Activated naive CD4-positive, alpha-beta T cell treated with anti-CD3 and anti-CD28 coated beads for 36 hours (primary cell): ENCODE data around the gene C16orf74. TPM values are rescaled to one million over a fixed set of nuclear protein-coding genes. Genes with fewer than 3 reads are reported as not detected.

Source experiments
- CTCF ChIA-PET: fragments of 350-600 bp; sonication (Branson Sonifier 250); formaldehyde crosslinking; loops from one replicate; lab custom pipeline; 2021; ENCODE audit warnings: antibody characterized with exemption; lab: Charles Lee
- DNase-seq: peaks from one replicate; pipeline ENCODE4 v3.0.0-alpha.2; 2020
- H3K27ac Mint-ChIP-seq: one replicate; pipeline ENCODE4 v1.8.0; 2021; ENCODE audit warnings: mild to moderate bottlenecking, mixed read lengths
- H3K27me3 Mint-ChIP-seq: one replicate; pipeline ENCODE4 v1.8.0; 2021; ENCODE audit warnings: low read depth, mixed read lengths
- H3K36me3 Mint-ChIP-seq: one replicate; pipeline ENCODE4 v1.8.0; 2021; ENCODE audit warnings: low read depth, mixed read lengths
- H3K4me1 Mint-ChIP-seq: one replicate; pipeline ENCODE4 v1.8.0; 2021; ENCODE audit warnings: low read depth, mixed read lengths
- H3K4me3 Mint-ChIP-seq: one replicate; pipeline ENCODE4 v1.8.0; 2021; ENCODE audit warnings: mild to moderate bottlenecking, moderate library complexity, mixed read lengths
- H3K9me3 Mint-ChIP-seq: one replicate; pipeline ENCODE4 v1.8.0; 2021; ENCODE audit warnings: mixed read lengths
- intact Hi-C: fragments of 100-400 bp; cut with micrococcal nuclease; formaldehyde crosslinking; loops from one replicate; pipeline ENCODE4 v1.15.1; 2023
- microRNA-seq: library from miRNA; unstranded; fragments of <30 nt; microRNA quantifications from one replicate; pipeline ENCODE4 v1.2.0, GENCODE V29; 2022; ENCODE audit warnings: borderline microRNAs expressed, borderline replicate concordance
- total RNA-seq, 2 experiments: library from RNA; stranded (reverse); gene quantifications; one replicate each; pipeline ENCODE4 v1.2.3, GENCODE V29; 2021

Gene C16orf74
- total RNA-seq, 2 experiments from 2014 or later, result 0.50 to 0.64 TPM

GRCh38 chr16:85660843-85661739 lies 89.8 kb downstream of the C16orf74 start:
- H3K4me3 Mint-ChIP-seq, result no peak overlapping the region
- H3K36me3 Mint-ChIP-seq, result peaks cover 9% of the 10 kb centered on the region
- H3K9me3 Mint-ChIP-seq, result no peaks in the 10 kb centered on the region
- no peak overlapping the region for H3K27ac Mint-ChIP-seq
- intact Hi-C loops, result no loop called here
- no peaks in the 10 kb centered on the region for H3K4me1 Mint-ChIP-seq
- no peaks in the 10 kb centered on the region for H3K27me3 Mint-ChIP-seq
- DNase-seq, result no peak
- CTCF ChIA-PET, result interaction anchor here (0.5 to 0.8 kb wide), 2 partner anchors 56 to 86 kb away, joined by 4 to 8 read pairs; no protein-coding TSS in a partner anchor

GRCh38 chr16:85659805-85660511 lies 90.9 kb downstream of the C16orf74 start:
- Mint-ChIP-seq H3K27me3 (no peaks in the 10 kb centered on the region), H3K4me3 (no peak overlapping the region), H3K4me1 (no peaks in the 10 kb centered on the region), H3K9me3 (no peaks in the 10 kb centered on the region), H3K36me3 (peaks cover 6% of the 10 kb centered on the region), H3K27ac (no peak overlapping the region)
- intact Hi-C loops, result loop anchor here (1.0 kb wide), 1 partner anchor 58 kb away; no protein-coding TSS in a partner anchor
- DNase-seq, result peak; percentile 81
- CTCF ChIA-PET, result interaction anchor here (0.6 to 3.2 kb wide), 11 partner anchors 16 to 240 kb away, joined by 3 to 34 read pairs (median 4); no protein-coding TSS in a partner anchor

DNA sequence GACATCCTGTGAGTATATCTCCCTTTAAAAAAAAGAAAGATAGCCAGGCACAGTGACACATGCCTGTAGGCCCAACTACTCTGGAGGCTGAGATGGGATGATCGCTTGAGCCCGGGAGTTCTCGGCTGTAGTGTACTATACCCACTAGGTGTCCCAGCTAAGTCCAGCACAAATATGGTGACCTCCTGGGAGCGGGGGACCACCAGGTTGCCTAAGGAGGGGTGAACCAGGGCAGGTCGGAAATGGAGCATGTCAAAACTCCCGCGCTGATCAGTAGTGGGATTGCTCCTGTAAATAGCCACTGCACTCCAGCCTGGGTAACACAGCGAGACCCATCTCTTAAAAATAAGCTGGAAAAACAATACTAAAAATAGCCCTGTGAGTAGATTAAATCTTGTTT lies 91.6 kb downstream of the C16orf74 start:
- no peak for DNase-seq
- Mint-ChIP-seq H3K27me3 (no peaks in the 10 kb centered on the region), H3K9me3 (no peaks in the 10 kb centered on the region), H3K4me1 (no peaks in the 10 kb centered on the region), H3K27ac (no peak overlapping the region), H3K36me3 (peaks cover 6% of the 10 kb centered on the region), H3K4me3 (no peak overlapping the region)
- intact Hi-C loops, result loop anchor here (1.0 kb wide), 1 partner anchor 59 kb away; no protein-coding TSS in a partner anchor
- CTCF ChIA-PET, result interaction anchor here (0.7 to 3.2 kb wide), 10 partner anchors 16 to 243 kb away, joined by 3 to 34 read pairs (median 4); no protein-coding TSS in a partner anchor

GRCh38 chr16:85658504-85659326 lies 92.2 kb downstream of the C16orf74 start:
- Mint-ChIP-seq H3K27ac (no peak overlapping the region), H3K4me3 (no peak overlapping the region), H3K36me3 (peaks cover 6% of the 10 kb centered on the region), H3K27me3 (no peaks in the 10 kb centered on the region), H3K4me1 (no peaks in the 10 kb centered on the region), H3K9me3 (no peaks in the 10 kb centered on the region)
- intact Hi-C loops, result loop anchor here (1.0 kb wide), 1 partner anchor 60 kb away; no protein-coding TSS in a partner anchor
- DNase-seq, result no peak
- CTCF ChIA-PET, result interaction anchor here (0.6 to 3.2 kb wide), 13 partner anchors 10 to 243 kb away, joined by 3 to 34 read pairs (median 3); no protein-coding TSS in a partner anchor

- no peaks in the 10 kb centered on the region for H3K4me1 Mint-ChIP-seq
- no peak overlapping the region for H3K27ac Mint-ChIP-seq
- intact Hi-C loops, result no loop called here
- DNase-seq, result no peak
- CTCF ChIA-PET, result interaction anchor here (0.6 to 3.2 kb wide), 7 partner anchors 10 to 242 kb away, joined by 3 to 34 read pairs (median 3); no protein-coding TSS in a partner anchor
- peaks cover 6% of the 10 kb centered on the region for H3K36me3 Mint-ChIP-seq
- no peak overlapping the region for H3K4me3 Mint-ChIP-seq
- no peaks in the 10 kb centered on the region for H3K27me3 Mint-ChIP-seq
- no peaks in the 10 kb centered on the region for H3K9me3 Mint-ChIP-seq
Measured at GRCh38 chr16:85657996-85658395, 92.9 kb downstream of the C16orf74 start.

Small RNA genes lying within 50 kb of the gene (microRNA-seq; reads per million reads assigned to microRNA genes)
- gene MIR1910, result not detected

Other genes with a start within 250 kb of the C16orf74 start
- 10 to 100 TPM in 1 of 2 experiments, 1 to 10 TPM in 1; 8.6 to 10.1 TPM for gene GSE1, start 137.8 kb downstream of the C16orf74 start, total RNA-seq
- 10 to 100 TPM; 60.7 to 66.6 TPM for gene GINS2, start 62.1 kb downstream of the C16orf74 start, total RNA-seq
- 10 to 100 TPM; 28.5 to 31.6 TPM for gene EMC8, start 48.4 kb upstream of the C16orf74 start, total RNA-seq
- 100 to 1,000 TPM; 563 to 568 TPM for gene COX4I1, start 48.6 kb upstream of the C16orf74 start, total RNA-seq
- gene IRF8, start 148.1 kb upstream of the C16orf74 start, total RNA-seq, result 100 to 1,000 TPM; 323 to 328 TPM